GM12878 (cell line): ENCODE data around the gene BUB3. TPM values are rescaled to one million over a fixed set of nuclear protein-coding genes. Genes with fewer than 3 reads are reported as not detected.

ENCODE experiments used
- ATAC-seq: fragments of 200-7000 bp; cut with Tn5 transposase; 3 replicates; pipeline ENCODE4 v1.9.1; 2020; ENCODE audit warnings: mild to moderate bottlenecking, moderate library complexity
- BruUV-seq: library from RNA; stranded (reverse); fragments of 400-500 nt; replicated peaks from 2 replicates; lab custom pipeline; 2021; lab: Mats Ljungman, UMichigan
- CTCF ChIA-PET: fragments of 300-600 bp; sonication (Branson Sonifier 250); formaldehyde crosslinking; extraction: SDS; loops from one replicate; lab custom pipeline; 2021; ENCODE audit warnings: inconsistent platforms; lab: Yijun Ruan, JAX
- POLR2A ChIA-PET: fragments of 350-600 bp; formaldehyde crosslinking; extraction: SDS; loops from one replicate; lab custom pipeline; 2021; ENCODE audit warnings: inconsistent platforms; lab: Charles Lee
- RAD21 ChIA-PET: fragments of 300-600 bp; sonication (Branson Sonifier 250); formaldehyde crosslinking; loops from one replicate; lab custom pipeline; 2023; ENCODE audit warnings: antibody characterized with exemption; ENCODE audit not compliant: unreplicated experiment; lab: Charles Lee
- SMC1A ChIA-PET: fragments of 300-600 bp; sonication (Branson Sonifier 250); formaldehyde crosslinking; loops from one replicate; lab custom pipeline; 2023; ENCODE audit not compliant: unreplicated experiment, uncharacterized antibody; lab: Charles Lee
- DNase-seq: peaks from one replicate; pipeline ENCODE4 v3.0.0-alpha.2; 2011; ENCODE audit warnings: low read depth, low spot score
- FAIRE-seq: peaks from 3 replicates; lab custom pipeline; 2011; peaks lifted over from hg19 to GRCh38; lab: Jason Lieb, UNC
- H2AFZ ChIP-seq: 2 replicates; pipeline ENCODE4 v1.6.0; 2011; ENCODE audit warnings: low read depth, low read length, control low read depth; ENCODE audit not compliant: control insufficient read depth
- H3K27ac ChIP-seq: 2 replicates; pipeline ENCODE4 v1.5.1; 2011; ENCODE audit warnings: control low read depth; ENCODE audit not compliant: control insufficient read depth, insufficient read depth
- H3K27me3 ChIP-seq, 2 experiments: replicated peaks in 1 of 2; 2 replicates each; pipeline versions ENCODE4 v1.6.0 to v1.6.1; 2011; ENCODE audit warnings: low read length in 1 of 2; ENCODE audit not compliant: control insufficient read depth in 2 of 2, insufficient read depth in 2 of 2
- H3K36me3 ChIP-seq, 2 experiments: 2 replicates each; pipeline ENCODE4 v1.5.1; 2011; ENCODE audit warnings: low read length in 1 of 2; ENCODE audit not compliant: control insufficient read depth in 2 of 2, insufficient read depth in 2 of 2
- H3K4me1 ChIP-seq: 2 replicates; pipeline ENCODE4 v1.6.1; 2011; ENCODE audit warnings: mild to moderate bottlenecking, low read length, moderate library complexity, mixed read lengths; ENCODE audit not compliant: control insufficient read depth, insufficient read depth
- H3K4me2 ChIP-seq: 2 replicates; pipeline ENCODE4 v1.6.0; 2011; ENCODE audit warnings: control low read depth; ENCODE audit not compliant: control insufficient read depth, insufficient read depth
- H3K4me3 ChIP-seq: fragments of 200-600 bp; sonication (generic); 2 replicates; pipeline ENCODE4 v1.5.1; 2016
- H3K79me2 ChIP-seq: 2 replicates; pipeline ENCODE4 v1.6.0; 2011; ENCODE audit warnings: low read length; ENCODE audit not compliant: control insufficient read depth, insufficient read depth
- H3K9ac ChIP-seq: 2 replicates; pipeline ENCODE4 v1.8.0; 2011; ENCODE audit warnings: low read length, control low read depth, mixed read lengths; ENCODE audit not compliant: control insufficient read depth, insufficient read depth
- H3K9me3 ChIP-seq: replicated peaks from 3 replicates; pipeline ENCODE4 v1.5.1; 2011; ENCODE audit warnings: mild to moderate bottlenecking, low read length; ENCODE audit not compliant: control insufficient read depth, insufficient read depth
- H4K20me1 ChIP-seq: 2 replicates; pipeline ENCODE4 v1.6.0; 2011; ENCODE audit not compliant: control insufficient read depth, insufficient read depth
- BCL11A ChIP-seq: IDR thresholded peaks from 2 replicates; pipeline ENCODE4 v1.6.1; 2011; ENCODE audit warnings: low read depth, low read length
- BHLHE40 ChIP-seq, 2 experiments: fragments of 450-650 bp in 1 of 2; IDR thresholded peaks; 2 replicates each; pipeline ENCODE4 v1.6.1; 2011 to 2017; ENCODE audit warnings: low read depth in 2 of 2, borderline replicate concordance in 1 of 2, improper control_type of control experiment in 1 of 2, low read length in 1 of 2, mild to moderate bottlenecking in 1 of 2
- CEBPB ChIP-seq, 2 experiments: fragments of 150-350 bp in 1 of 2; IDR thresholded peaks; 2 replicates each; pipeline ENCODE4 v1.6.1; 2012 to 2014; ENCODE audit warnings: low read depth in 2 of 2, low read length in 2 of 2, borderline replicate concordance in 1 of 2, inconsistent platforms in 1 of 2
- MYB ChIP-seq: fragments of 150-350 bp; IDR thresholded peaks from 2 replicates; pipeline ENCODE4 v1.6.1; 2014; ENCODE audit warnings: mild to moderate bottlenecking, low read depth, low read length, borderline replicate concordance
- POLR2A ChIP-seq: IDR thresholded peaks from 2 replicates; pipeline ENCODE4 v1.6.1; 2011; ENCODE audit warnings: low read depth, mild to moderate bottlenecking, low read length
- SIN3A ChIP-seq: IDR thresholded peaks from 2 replicates; pipeline ENCODE4 v1.6.1; 2012; ENCODE audit warnings: low read depth, low read length, improper control_type of control experiment
- SUZ12 ChIP-seq: fragments of 200-600 bp; sonication (generic); IDR thresholded peaks from one replicate; pipeline ENCODE4 v1.6.1; 2018; ENCODE audit warnings: antibody characterized with exemption, mild to moderate bottlenecking; ENCODE audit not compliant: unreplicated experiment
- WGBS: methylation state at CpG from one replicate; pipeline ENCODE4 v1.1.6; 2016; ENCODE audit warnings: low lambda C conversion rate; ENCODE audit not compliant: insufficient replicate concordance, insufficient coverage; ENCODE audit errors: missing lambda C conversion rate; 5-methylcytosine and 5-hydroxymethylcytosine counted together
- in situ Hi-C: fragments of 300-500 bp; cut with MboI; formaldehyde crosslinking; loops from 9 replicates; pipeline ENCODE4 v1.14.3; 2018; ENCODE audit warnings: mixed read lengths
- intact Hi-C: fragments of 100-400 bp; cut with micrococcal nuclease; formaldehyde crosslinking; loops from one replicate; pipeline ENCODE4 v1.14.2; 2022; ENCODE audit not compliant: unreplicated experiment
- polyA plus RNA-seq, 11 experiments: library from polyadenylated mRNA; depleted of rRNA in 4 of 11; unstranded in 6 of 11; stranded (reverse) in 5 of 11; fragments of >200 nt; fragmentation: Nextera tagmentation in 4 of 11; fragmentation: Illumina TruSeq in 1 of 11; extraction: Ambion mirVana in 4 of 11; extraction: Trizol in 1 of 11; gene quantifications; 1 replicate in 1 of 11; 2 replicates in 10 of 11; pipeline versions ENCODE4 v1.2.1 to v1.2.3, GENCODE V29; 2011 to 2016; ENCODE audit warnings: inconsistent platforms in 2 of 11, missing spikeins in 2 of 11, low read depth in 1 of 11
- total RNA-seq, 4 experiments: library from RNA; depleted of rRNA in 3 of 4; stranded (reverse); fragments of >200 nt in 3 of 4; fragmentation: Illumina TruSeq in 1 of 4; extraction: Trizol in 1 of 4; gene quantifications; 2 replicates each; pipeline versions ENCODE4 v1.2.1 to v1.2.3, GENCODE V29; 2013 to 2021
- TF ChIP-seq, protein P1 (sequence below): IDR thresholded peaks from 2 replicates; pipeline ENCODE4 v1.6.1; 2012; ENCODE audit warnings: mild to moderate bottlenecking, low read depth, low read length
- TF ChIP-seq, protein P2 (sequence below): fragments of 450-650 bp; formaldehyde crosslinking; IDR thresholded peaks from 2 replicates; pipeline ENCODE4 v1.5.0; 2022; ENCODE audit warnings: mild to moderate bottlenecking, missing genetic modification characterization
- TF ChIP-seq, protein P3 (sequence below): IDR thresholded peaks from 2 replicates; pipeline ENCODE4 v1.6.1; 2012; ENCODE audit warnings: low read depth, low read length, improper control_type of control experiment
- TF ChIP-seq, protein P4 (sequence below): fragments of 150-350 bp; IDR thresholded peaks from 2 replicates; pipeline ENCODE4 v1.6.1; 2016; ENCODE audit warnings: low read depth, low read length

Gene BUB3
- total and polyA plus RNA-seq, 10 of the 15 experiments (the other 5 are each of a cell fraction or from before 2014, with no cell fraction given), result 260 to 1,126 (median 441) TPM

DNA sequence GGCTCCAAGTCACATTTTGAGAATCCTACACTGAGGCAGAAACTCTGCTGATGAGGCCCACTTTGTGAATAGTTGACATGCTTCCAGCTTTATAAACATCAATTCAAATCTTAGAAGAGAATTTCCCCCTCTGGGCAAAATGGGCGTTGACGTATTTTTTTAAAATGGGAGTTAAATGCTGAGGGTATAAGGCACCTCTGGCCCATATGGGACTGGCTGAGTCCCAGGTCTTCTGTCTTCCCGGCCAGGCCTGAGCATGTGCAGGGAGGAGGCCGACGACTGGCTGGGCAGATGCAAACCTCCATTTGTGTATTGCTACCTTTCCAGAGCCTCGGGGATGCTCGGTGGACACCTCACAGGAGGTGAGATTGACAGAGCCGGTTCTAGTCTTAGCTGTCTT is 37.7 kb downstream of the BUB3 start (continued):
- TF ChIP-seq, protein P1, sequence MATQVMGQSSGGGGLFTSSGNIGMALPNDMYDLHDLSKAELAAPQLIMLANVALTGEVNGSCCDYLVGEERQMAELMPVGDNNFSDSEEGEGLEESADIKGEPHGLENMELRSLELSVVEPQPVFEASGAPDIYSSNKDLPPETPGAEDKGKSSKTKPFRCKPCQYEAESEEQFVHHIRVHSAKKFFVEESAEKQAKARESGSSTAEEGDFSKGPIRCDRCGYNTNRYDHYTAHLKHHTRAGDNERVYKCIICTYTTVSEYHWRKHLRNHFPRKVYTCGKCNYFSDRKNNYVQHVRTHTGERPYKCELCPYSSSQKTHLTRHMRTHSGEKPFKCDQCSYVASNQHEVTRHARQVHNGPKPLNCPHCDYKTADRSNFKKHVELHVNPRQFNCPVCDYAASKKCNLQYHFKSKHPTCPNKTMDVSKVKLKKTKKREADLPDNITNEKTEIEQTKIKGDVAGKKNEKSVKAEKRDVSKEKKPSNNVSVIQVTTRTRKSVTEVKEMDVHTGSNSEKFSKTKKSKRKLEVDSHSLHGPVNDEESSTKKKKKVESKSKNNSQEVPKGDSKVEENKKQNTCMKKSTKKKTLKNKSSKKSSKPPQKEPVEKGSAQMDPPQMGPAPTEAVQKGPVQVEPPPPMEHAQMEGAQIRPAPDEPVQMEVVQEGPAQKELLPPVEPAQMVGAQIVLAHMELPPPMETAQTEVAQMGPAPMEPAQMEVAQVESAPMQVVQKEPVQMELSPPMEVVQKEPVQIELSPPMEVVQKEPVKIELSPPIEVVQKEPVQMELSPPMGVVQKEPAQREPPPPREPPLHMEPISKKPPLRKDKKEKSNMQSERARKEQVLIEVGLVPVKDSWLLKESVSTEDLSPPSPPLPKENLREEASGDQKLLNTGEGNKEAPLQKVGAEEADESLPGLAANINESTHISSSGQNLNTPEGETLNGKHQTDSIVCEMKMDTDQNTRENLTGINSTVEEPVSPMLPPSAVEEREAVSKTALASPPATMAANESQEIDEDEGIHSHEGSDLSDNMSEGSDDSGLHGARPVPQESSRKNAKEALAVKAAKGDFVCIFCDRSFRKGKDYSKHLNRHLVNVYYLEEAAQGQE, result no peak
- TF ChIP-seq BHLHE40 (IDR thresholded peaks at IDR 0.05; ENCODE audit: borderline replicate concordance in 1 of 2, low read depth in 2 of 2, low read length in 1 of 2) (no peak), SUZ12 (no peak), BCL11A (no peak)

DNA sequence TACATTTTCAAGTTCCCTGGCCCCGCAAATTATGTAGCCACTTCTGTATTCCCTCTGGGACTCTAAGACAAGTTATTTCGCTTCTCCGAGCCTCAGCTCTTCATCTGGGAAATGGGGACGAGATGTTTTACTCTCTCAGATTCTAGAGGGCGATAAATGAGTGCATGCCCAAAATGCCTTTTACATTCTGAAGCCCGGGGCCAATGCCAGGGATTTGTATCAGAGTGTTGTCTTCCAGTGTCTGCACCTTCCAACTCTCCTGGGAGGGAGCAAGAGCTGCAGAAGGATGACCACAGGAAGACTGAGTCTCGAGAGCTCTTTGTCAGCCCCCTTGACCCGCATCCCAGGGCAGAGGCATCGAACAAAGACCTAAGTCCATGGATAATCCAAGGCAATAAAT is 39.9 kb downstream of the BUB3 start:
- ChIA-PET SMC1A (no interaction called here), CTCF (no interaction called here)
- TF ChIP-seq POLR2A, result no peak
- TF ChIP-seq SIN3A, result no peak
- TF ChIP-seq, protein P2, sequence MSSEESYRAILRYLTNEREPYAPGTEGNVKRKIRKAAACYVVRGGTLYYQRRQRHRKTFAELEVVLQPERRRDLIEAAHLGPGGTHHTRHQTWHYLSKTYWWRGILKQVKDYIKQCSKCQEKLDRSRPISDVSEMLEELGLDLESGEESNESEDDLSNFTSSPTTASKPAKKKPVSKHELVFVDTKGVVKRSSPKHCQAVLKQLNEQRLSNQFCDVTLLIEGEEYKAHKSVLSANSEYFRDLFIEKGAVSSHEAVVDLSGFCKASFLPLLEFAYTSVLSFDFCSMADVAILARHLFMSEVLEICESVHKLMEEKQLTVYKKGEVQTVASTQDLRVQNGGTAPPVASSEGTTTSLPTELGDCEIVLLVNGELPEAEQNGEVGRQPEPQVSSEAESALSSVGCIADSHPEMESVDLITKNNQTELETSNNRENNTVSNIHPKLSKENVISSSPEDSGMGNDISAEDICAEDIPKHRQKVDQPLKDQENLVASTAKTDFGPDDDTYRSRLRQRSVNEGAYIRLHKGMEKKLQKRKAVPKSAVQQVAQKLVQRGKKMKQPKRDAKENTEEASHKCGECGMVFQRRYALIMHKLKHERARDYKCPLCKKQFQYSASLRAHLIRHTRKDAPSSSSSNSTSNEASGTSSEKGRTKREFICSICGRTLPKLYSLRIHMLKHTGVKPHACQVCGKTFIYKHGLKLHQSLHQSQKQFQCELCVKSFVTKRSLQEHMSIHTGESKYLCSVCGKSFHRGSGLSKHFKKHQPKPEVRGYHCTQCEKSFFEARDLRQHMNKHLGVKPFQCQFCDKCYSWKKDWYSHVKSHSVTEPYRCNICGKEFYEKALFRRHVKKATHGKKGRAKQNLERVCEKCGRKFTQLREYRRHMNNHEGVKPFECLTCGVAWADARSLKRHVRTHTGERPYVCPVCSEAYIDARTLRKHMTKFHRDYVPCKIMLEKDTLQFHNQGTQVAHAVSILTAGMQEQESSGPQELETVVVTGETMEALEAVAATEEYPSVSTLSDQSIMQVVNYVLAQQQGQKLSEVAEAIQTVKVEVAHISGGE, result no peak
- no peak for TF ChIP-seq MYB
- TF ChIP-seq, protein P3, sequence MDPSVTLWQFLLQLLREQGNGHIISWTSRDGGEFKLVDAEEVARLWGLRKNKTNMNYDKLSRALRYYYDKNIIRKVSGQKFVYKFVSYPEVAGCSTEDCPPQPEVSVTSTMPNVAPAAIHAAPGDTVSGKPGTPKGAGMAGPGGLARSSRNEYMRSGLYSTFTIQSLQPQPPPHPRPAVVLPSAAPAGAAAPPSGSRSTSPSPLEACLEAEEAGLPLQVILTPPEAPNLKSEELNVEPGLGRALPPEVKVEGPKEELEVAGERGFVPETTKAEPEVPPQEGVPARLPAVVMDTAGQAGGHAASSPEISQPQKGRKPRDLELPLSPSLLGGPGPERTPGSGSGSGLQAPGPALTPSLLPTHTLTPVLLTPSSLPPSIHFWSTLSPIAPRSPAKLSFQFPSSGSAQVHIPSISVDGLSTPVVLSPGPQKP, result no peak
- no peak for TF ChIP-seq CEBPB (IDR thresholded peaks at IDR 0.05; ENCODE audit: borderline replicate concordance in 1 of 2, low read depth in 2 of 2, low read length in 2 of 2)
- TF ChIP-seq, protein P4, sequence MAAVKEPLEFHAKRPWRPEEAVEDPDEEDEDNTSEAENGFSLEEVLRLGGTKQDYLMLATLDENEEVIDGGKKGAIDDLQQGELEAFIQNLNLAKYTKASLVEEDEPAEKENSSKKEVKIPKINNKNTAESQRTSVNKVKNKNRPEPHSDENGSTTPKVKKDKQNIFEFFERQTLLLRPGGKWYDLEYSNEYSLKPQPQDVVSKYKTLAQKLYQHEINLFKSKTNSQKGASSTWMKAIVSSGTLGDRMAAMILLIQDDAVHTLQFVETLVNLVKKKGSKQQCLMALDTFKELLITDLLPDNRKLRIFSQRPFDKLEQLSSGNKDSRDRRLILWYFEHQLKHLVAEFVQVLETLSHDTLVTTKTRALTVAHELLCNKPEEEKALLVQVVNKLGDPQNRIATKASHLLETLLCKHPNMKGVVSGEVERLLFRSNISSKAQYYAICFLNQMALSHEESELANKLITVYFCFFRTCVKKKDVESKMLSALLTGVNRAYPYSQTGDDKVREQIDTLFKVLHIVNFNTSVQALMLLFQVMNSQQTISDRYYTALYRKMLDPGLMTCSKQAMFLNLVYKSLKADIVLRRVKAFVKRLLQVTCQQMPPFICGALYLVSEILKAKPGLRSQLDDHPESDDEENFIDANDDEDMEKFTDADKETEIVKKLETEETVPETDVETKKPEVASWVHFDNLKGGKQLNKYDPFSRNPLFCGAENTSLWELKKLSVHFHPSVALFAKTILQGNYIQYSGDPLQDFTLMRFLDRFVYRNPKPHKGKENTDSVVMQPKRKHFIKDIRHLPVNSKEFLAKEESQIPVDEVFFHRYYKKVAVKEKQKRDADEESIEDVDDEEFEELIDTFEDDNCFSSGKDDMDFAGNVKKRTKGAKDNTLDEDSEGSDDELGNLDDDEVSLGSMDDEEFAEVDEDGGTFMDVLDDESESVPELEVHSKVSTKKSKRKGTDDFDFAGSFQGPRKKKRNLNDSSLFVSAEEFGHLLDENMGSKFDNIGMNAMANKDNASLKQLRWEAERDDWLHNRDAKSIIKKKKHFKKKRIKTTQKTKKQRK, result no peak

More for the DNA sequence above, 39.9 kb downstream of the BUB3 start:
- no peak overlapping the region for H3K4me2 ChIP-seq
- no peak for FAIRE-seq
- H2AFZ ChIP-seq, result no peak overlapping the region
- DNase-seq, result no peak
- no TSS peak for BruUV-seq
- H3K4me3 ChIP-seq, result no peak overlapping the region
- H3K9ac ChIP-seq, result no peak overlapping the region
- ChIA-PET POLR2A (interaction anchor here (0.5 kb wide), 1 partner anchor 681 kb away, joined by 3 read pairs; no protein-coding TSS in a partner anchor), RAD21 (no interaction called here)
- 92% methylated on average over 9 of the region's 9 CpGs for WGBS
- in situ Hi-C loops, result no loop called here
- intact Hi-C loops, result no loop called here
- no peaks in the 10 kb centered on the region for H3K27me3 ChIP-seq
- peaks cover 0 to 3% of the 10 kb centered on the region in 2 experiments; a peak in 1 of 4 replicates for H3K36me3 ChIP-seq
- H3K27ac ChIP-seq, result no peak overlapping the region
- H4K20me1 ChIP-seq, result no peaks in the 10 kb centered on the region
- no peaks in the 10 kb centered on the region for H3K9me3 ChIP-seq
- H3K4me1 ChIP-seq, result no peaks in the 10 kb centered on the region
- ATAC-seq, result no peak
- H3K79me2 ChIP-seq, result no peaks in the 10 kb centered on the region
